Hepatocyte (in vitro differentiated cells): ENCODE data around the gene TARM1. TPM values are rescaled to one million over a fixed set of nuclear protein-coding genes. Genes with fewer than 3 reads are reported as not detected.

Experiments used
- DNase-seq: peaks from one replicate; pipeline ENCODE4 v3.0.0-alpha.2; 2016; ENCODE audit warnings: low spot score
- H2AFZ ChIP-seq: fragments of 200-600 bp; sonication (generic); 2 replicates; pipeline ENCODE4 v1.6.0; 2016; ENCODE audit warnings: antibody characterized with exemption, mild to moderate bottlenecking
- H3K27ac ChIP-seq: fragments of 200-600 bp; sonication (generic); 2 replicates; pipeline ENCODE4 v1.5.1; 2016; ENCODE audit warnings: mild to moderate bottlenecking
- H3K27me3 ChIP-seq: fragments of 200-600 bp; sonication (generic); 2 replicates; pipeline ENCODE4 v1.6.1; 2016
- H3K36me3 ChIP-seq: fragments of 200-600 bp; sonication (generic); replicated peaks from 2 replicates; pipeline ENCODE4 v1.5.1; 2016; ENCODE audit warnings: low read depth; ENCODE audit not compliant: insufficient read depth
- H3K4me1 ChIP-seq: fragments of 200-600 bp; sonication (generic); 2 replicates; pipeline ENCODE4 v1.5.1; 2016; ENCODE audit warnings: mild to moderate bottlenecking, moderate library complexity; ENCODE audit not compliant: insufficient read depth
- H3K4me2 ChIP-seq: fragments of 200-600 bp; sonication (generic); 2 replicates; pipeline ENCODE4 v1.6.0; 2016
- H3K4me3 ChIP-seq: fragments of 200-600 bp; sonication (generic); 2 replicates; pipeline ENCODE4 v1.5.1; 2016; ENCODE audit warnings: mild to moderate bottlenecking
- H3K79me2 ChIP-seq: fragments of 200-600 bp; sonication (generic); 2 replicates; pipeline ENCODE4 v1.6.0; 2017; ENCODE audit warnings: mild to moderate bottlenecking
- H3K9me2 ChIP-seq: fragments of 200-600 bp; sonication (generic); replicated peaks from 2 replicates; pipeline ENCODE4 v1.6.0; 2017; ENCODE audit warnings: mild to moderate bottlenecking; ENCODE audit not compliant: insufficient read depth
- H3K9me3 ChIP-seq: fragments of 200-600 bp; sonication (generic); 2 replicates; pipeline ENCODE4 v1.5.1; 2016; ENCODE audit warnings: low read depth, mild to moderate bottlenecking
- H4K20me1 ChIP-seq: fragments of 200-600 bp; sonication (generic); 2 replicates; pipeline ENCODE4 v1.6.0; 2016; ENCODE audit warnings: mild to moderate bottlenecking; ENCODE audit not compliant: insufficient read depth, poor library complexity, severe bottlenecking
- EZH2 ChIP-seq: fragments of 200-600 bp; sonication (generic); IDR thresholded peaks from 2 replicates; pipeline ENCODE4 v1.6.1; 2016; ENCODE audit warnings: antibody characterized with exemption, mild to moderate bottlenecking, borderline replicate concordance
- EZH2phosphoT487 ChIP-seq: fragments of 200-600 bp; sonication (generic); IDR thresholded peaks from one replicate; pipeline ENCODE4 v1.6.1; 2018; ENCODE audit warnings: antibody characterized with exemption, mild to moderate bottlenecking, low read depth, moderate library complexity; ENCODE audit not compliant: unreplicated experiment, severe bottlenecking
- WGBS: methylation state at CpG from one replicate; pipeline ENCODE4 v1.1.6; 2016; ENCODE audit warnings: low lambda C conversion rate; ENCODE audit errors: missing lambda C conversion rate; 5-methylcytosine and 5-hydroxymethylcytosine counted together
- polyA plus RNA-seq: library from polyadenylated mRNA; unstranded; fragments of >200 nt; fragmentation: Nextera tagmentation; extraction: Ambion mirVana; gene quantifications from 2 replicates; pipeline ENCODE4 v1.2.1, GENCODE V29; 2016
- total RNA-seq: library from RNA; depleted of rRNA; stranded (reverse); fragments of >200 nt; gene quantifications from 2 replicates; pipeline ENCODE4 v1.2.3, GENCODE V29; 2014
- TF ChIP-seq, protein P1 (sequence below): fragments of 200-600 bp; sonication (generic); IDR thresholded peaks from 2 replicates; pipeline ENCODE4 v1.5.1; 2016; ENCODE audit warnings: antibody characterized with exemption, mild to moderate bottlenecking; ENCODE audit not compliant: poor library complexity

The TARM1 gene
- total and polyA plus RNA-seq, 2 experiments from 2014 or later, result not detected

DNA sequence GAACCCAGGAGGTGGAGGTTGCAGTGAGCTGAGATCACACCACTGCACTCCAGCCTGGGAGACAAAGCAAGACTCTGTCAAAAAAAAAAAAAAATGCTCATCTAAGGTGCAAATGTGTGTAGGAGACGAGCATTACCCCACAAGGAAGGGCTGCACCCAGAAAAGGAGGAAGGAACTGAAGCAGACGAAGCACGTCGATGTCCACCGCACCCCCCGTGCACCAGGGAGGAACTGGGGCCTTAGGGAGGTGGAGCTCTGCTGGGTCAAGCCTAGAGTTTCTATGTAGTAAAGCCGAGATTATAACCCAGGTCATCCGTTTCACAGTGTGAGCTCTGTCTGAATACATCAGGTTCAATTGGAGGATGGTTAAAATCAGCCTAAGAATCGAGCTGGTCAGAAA lies 18.5 kb downstream of the TARM1 start:
- WGBS, result 89% methylated on average over 9 of the region's 9 CpGs
- Histone ChIP-seq H3K27me3 (no peaks in the 10 kb centered on the region), H3K4me3 (no peak overlapping the region), H4K20me1 (no peaks in the 10 kb centered on the region), H3K27ac (no peak overlapping the region), H2AFZ (no peak overlapping the region), H3K4me1 (no peaks in the 10 kb centered on the region), H3K4me2 (no peak overlapping the region), H3K9me2 (no peaks in the 10 kb centered on the region), H3K36me3 (no peaks in the 10 kb centered on the region), H3K9me3 (no peaks in the 10 kb centered on the region), H3K79me2 (no peaks in the 10 kb centered on the region)
- TF ChIP-seq, protein P1, sequence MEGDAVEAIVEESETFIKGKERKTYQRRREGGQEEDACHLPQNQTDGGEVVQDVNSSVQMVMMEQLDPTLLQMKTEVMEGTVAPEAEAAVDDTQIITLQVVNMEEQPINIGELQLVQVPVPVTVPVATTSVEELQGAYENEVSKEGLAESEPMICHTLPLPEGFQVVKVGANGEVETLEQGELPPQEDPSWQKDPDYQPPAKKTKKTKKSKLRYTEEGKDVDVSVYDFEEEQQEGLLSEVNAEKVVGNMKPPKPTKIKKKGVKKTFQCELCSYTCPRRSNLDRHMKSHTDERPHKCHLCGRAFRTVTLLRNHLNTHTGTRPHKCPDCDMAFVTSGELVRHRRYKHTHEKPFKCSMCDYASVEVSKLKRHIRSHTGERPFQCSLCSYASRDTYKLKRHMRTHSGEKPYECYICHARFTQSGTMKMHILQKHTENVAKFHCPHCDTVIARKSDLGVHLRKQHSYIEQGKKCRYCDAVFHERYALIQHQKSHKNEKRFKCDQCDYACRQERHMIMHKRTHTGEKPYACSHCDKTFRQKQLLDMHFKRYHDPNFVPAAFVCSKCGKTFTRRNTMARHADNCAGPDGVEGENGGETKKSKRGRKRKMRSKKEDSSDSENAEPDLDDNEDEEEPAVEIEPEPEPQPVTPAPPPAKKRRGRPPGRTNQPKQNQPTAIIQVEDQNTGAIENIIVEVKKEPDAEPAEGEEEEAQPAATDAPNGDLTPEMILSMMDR, result no peak
- TF ChIP-seq EZH2, result no peak
- no peak for TF ChIP-seq EZH2phosphoT487
- no peak for DNase-seq

DNA sequence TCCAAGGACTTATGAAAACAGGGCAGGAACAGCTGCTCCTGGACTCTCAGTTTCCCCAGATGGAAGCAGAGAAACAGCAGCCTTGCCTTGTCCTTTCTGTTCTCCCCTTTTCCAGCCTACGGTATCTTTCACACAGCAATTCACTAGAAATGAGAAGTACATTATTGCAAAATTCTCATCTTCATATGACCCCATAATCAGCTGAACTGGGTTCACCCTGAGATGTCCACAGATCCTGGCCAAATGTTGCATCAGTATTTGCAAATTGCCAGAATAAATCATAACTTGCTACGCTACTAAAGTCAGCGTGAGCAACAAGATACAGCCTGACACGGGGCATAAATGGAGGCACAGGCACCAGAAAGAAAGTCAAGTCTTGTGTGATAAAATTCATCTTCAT lies 33.5 kb downstream of the TARM1 start:
- 91% methylated on average over 4 of the region's 4 CpGs for WGBS
- Histone ChIP-seq H3K79me2 (no peaks in the 10 kb centered on the region), H2AFZ (no peak overlapping the region), H3K9me3 (no peaks in the 10 kb centered on the region), H3K36me3 (no peaks in the 10 kb centered on the region), H3K27ac (no peak overlapping the region), H3K4me2 (no peak overlapping the region), H3K4me3 (no peak overlapping the region), H3K9me2 (no peaks in the 10 kb centered on the region), H4K20me1 (no peaks in the 10 kb centered on the region), H3K27me3 (no peaks in the 10 kb centered on the region), H3K4me1 (no peaks in the 10 kb centered on the region)
- TF ChIP-seq, protein P1, result no peak
- TF ChIP-seq EZH2 (no peak), EZH2phosphoT487 (no peak)
- no peak for DNase-seq

DNA sequence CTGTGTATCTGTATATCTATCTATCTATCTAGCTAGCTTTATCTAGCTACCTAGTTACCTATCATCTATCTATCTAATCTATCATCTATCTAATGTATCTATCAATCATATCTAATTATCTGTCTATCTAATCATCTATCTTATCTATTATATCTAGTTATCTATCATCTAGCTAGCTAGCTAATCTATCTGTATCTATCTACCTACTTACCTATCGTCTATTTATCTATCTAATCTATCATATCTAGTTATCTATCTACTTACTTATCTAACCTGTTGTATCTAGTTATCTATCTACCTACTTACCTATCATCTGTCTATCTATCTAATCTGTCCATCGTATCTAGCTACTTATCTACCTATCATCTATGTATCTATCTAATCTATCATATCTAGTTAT lies 35.4 kb downstream of the TARM1 start:
- H3K79me2 ChIP-seq, result no peaks in the 10 kb centered on the region
- H3K4me2 ChIP-seq, result no peak overlapping the region
- H2AFZ ChIP-seq, result no peak overlapping the region
- 80% methylated on average over 2 of the region's 2 CpGs for WGBS
- H3K4me3 ChIP-seq, result no peak overlapping the region
- DNase-seq, result no peak
- no peaks in the 10 kb centered on the region for H3K36me3 ChIP-seq
- H3K9me2 ChIP-seq, result no peaks in the 10 kb centered on the region
- H3K27ac ChIP-seq, result no peak overlapping the region
- no peak for TF ChIP-seq EZH2
- no peak for TF ChIP-seq EZH2phosphoT487
- TF ChIP-seq, protein P1, result no peak
- no peaks in the 10 kb centered on the region for H4K20me1 ChIP-seq
- no peaks in the 10 kb centered on the region for H3K4me1 ChIP-seq
- no peaks in the 10 kb centered on the region for H3K9me3 ChIP-seq
- H3K27me3 ChIP-seq, result no peaks in the 10 kb centered on the region

- Histone ChIP-seq H2AFZ (no peak overlapping the region), H3K79me2 (no peaks in the 10 kb centered on the region), H3K4me1 (no peaks in the 10 kb centered on the region), H3K9me2 (no peaks in the 10 kb centered on the region), H3K27ac (no peak overlapping the region), H3K9me3 (no peaks in the 10 kb centered on the region), H3K4me3 (no peak overlapping the region), H3K27me3 (no peaks in the 10 kb centered on the region), H3K36me3 (no peaks in the 10 kb centered on the region), H4K20me1 (no peaks in the 10 kb centered on the region), H3K4me2 (no peak overlapping the region)
- TF ChIP-seq EZH2phosphoT487 (no peak), EZH2 (no peak)
- TF ChIP-seq, protein P1, result no peak
- DNase-seq, result no peak
- WGBS, result 88% methylated on average over 3 of the region's 3 CpGs
These were observed 38.2 kb downstream of the TARM1 start for GRCh38 chr19:54042989-54043388.
